VCaP (cell line): ENCODE results near the gene C11orf54.

Experiments used
- H3K27ac ChIP-seq: fragments of 450-650 bp; 2 replicates; pipeline ENCODE4 v1.5.1; 2017
- TF ChIP-seq, protein P1 (sequence below): fragments of 450-650 bp; conservative IDR thresholded peaks from 2 replicates; pipeline ENCODE4 v1.5.1; 2017; ENCODE audit warnings: mild to moderate bottlenecking, moderate library complexity

C11orf54 gene

DNA sequence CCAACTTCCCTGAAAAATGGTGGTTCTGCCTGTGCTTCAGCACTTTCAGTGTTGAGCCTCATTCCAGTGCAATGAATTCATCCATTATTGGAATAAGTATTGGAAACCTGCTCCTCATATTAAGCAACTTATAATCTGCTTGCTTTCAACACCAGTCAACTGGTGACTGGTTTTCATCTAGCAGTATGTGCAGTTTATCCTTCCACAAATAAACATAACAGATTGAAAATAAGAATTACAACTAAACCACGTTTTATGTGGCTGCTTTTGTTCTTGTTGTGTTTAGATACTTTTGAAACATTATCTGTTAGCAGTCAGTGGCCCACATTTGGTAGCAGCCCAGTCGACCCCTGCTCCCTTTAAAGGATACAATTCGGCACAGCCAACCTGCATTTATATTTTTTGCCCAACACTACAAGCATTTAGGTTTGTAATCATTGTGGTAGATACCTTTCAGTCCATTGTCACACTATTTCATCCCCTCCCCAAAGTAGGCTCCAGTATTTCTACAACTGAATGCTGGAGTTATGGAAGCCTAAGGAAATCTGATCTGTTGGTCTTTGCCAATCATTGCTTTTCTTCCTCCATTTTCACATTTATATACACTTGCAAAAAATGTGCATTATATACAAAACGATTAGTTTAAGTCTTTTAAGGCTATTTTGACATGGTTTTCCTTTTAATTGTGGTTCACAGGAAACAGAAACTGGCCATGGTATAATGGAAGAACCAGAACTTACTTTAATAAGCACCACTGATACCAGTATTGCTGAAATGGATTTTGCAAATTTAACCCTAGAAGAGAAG lies 13.3 kb upstream of the C11orf54 start:
- TF ChIP-seq, protein P1, sequence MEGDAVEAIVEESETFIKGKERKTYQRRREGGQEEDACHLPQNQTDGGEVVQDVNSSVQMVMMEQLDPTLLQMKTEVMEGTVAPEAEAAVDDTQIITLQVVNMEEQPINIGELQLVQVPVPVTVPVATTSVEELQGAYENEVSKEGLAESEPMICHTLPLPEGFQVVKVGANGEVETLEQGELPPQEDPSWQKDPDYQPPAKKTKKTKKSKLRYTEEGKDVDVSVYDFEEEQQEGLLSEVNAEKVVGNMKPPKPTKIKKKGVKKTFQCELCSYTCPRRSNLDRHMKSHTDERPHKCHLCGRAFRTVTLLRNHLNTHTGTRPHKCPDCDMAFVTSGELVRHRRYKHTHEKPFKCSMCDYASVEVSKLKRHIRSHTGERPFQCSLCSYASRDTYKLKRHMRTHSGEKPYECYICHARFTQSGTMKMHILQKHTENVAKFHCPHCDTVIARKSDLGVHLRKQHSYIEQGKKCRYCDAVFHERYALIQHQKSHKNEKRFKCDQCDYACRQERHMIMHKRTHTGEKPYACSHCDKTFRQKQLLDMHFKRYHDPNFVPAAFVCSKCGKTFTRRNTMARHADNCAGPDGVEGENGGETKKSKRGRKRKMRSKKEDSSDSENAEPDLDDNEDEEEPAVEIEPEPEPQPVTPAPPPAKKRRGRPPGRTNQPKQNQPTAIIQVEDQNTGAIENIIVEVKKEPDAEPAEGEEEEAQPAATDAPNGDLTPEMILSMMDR = no peak
- H3K27ac ChIP-seq = peak overlapping the region; percentile 1; the same call in 1 of the 2 replicates

DNA sequence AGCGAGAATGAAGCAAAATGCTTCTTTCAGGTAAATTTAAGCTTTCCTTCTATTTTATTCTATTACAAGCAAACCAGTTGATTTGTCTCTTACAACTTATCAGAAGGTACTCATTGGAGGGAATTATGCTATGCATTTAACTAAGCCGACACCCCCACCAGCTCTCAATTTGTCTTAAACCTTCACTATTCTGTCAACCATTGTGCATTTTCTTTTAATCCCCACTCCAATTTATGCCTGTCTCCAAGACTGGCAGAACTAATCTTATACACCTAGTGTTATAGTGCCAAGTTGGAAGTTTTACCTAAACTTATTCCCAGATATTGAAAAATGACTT lies 12.7 kb upstream of the C11orf54 start:
- no peak overlapping the region; the same call in 1 of the 2 replicates for H3K27ac ChIP-seq
- TF ChIP-seq, protein P1 = no peak

DNA sequence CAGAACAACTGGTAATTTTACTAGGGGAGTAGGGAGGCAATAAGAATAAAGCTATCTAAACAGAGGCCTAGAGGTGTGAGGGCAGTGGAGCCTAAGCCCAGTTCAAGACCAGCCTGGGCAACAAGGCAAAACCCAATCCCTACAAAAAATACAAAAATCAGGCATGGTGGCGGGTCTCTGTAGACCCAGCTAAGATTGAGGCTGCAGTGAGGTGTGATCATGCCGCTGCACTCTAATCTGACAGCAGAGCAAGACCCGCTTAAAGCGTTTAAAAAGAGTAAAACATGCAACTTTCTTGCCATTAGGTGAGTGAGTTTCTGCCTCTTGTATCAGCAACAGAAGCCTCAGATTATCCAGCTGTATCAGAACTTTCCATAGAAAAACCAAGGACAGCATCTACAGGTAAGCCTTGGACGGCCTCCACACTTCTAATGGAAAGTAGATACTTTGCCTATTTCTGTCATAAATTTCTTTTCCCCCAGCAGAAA lies 12.3 kb upstream of the C11orf54 start:
- H3K27ac ChIP-seq = no peak overlapping the region; the same call in 1 of the 2 replicates
- TF ChIP-seq, protein P1 = no peak

- peak overlapping the region; percentile 0; the same call in 1 of the 2 replicates for H3K27ac ChIP-seq
- TF ChIP-seq, protein P1 = no peak
Measured at GRCh38 chr11:93730108-93731107, 11.1 kb upstream of the C11orf54 start.

- TF ChIP-seq, protein P1 = no peak
- H3K27ac ChIP-seq = peak overlapping the region; percentile 99; the same call in 1 of the 2 replicates
Measured at GRCh38 chr11:93732237-93732892, 9.1 kb upstream of the C11orf54 start.

DNA sequence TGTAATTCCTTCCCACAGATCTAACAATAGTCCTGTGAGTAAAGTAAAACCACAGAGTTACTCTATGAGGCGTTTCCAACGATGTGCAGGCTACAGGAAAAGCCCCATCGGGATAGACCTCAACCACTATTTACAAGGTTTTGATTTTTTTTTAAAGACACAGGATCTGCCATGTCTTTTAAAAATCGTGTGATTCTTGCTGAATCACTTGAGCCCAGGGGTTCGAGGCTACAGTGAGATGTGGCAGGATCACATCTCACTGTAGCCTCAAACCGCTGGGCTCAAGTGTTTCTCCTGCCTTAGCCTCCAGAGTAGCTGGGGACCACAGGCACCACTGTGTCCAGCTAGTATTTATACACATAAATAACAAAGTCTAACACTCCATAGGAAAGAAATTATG lies 8.0 kb upstream of the C11orf54 start:
- TF ChIP-seq, protein P1 = no peak
- peak overlapping the region; percentile 99; the same call in 1 of the 2 replicates for H3K27ac ChIP-seq
